Smooth muscle cell (in vitro differentiated cells): ENCODE data around the gene VTI1A. TPM values are rescaled to one million over a fixed set of nuclear protein-coding genes. Genes with fewer than 3 reads are reported as not detected.

Experiments
- DNase-seq: peaks from one replicate; lab custom pipeline; 2025; ENCODE audit not compliant: unreplicated experiment; lab: John Stamatoyannopoulos, UW
- H2AFZ ChIP-seq: fragments of 200-600 bp; sonication (generic); 2 replicates; pipeline ENCODE4 v1.6.0; 2016; ENCODE audit warnings: antibody characterized with exemption, low read depth, mild to moderate bottlenecking
- H3F3A ChIP-seq: fragments of 200-600 bp; sonication (generic); 2 replicates; pipeline ENCODE4 v1.6.0; 2017; ENCODE audit warnings: antibody characterized with exemption, low read depth
- H3K27ac ChIP-seq: fragments of 200-600 bp; sonication (generic); 2 replicates; pipeline ENCODE4 v1.5.1; 2016; ENCODE audit warnings: low read depth, mild to moderate bottlenecking
- H3K27me3 ChIP-seq: fragments of 200-600 bp; sonication (generic); 2 replicates; pipeline ENCODE4 v1.6.1; 2016; ENCODE audit warnings: low read depth, mild to moderate bottlenecking
- H3K36me3 ChIP-seq: fragments of 200-600 bp; sonication (generic); 2 replicates; pipeline ENCODE4 v1.5.1; 2016; ENCODE audit warnings: low read depth
- H3K4me1 ChIP-seq: fragments of 200-600 bp; sonication (generic); 2 replicates; pipeline ENCODE4 v1.5.1; 2016; ENCODE audit warnings: low read depth
- H3K4me2 ChIP-seq: fragments of 200-600 bp; sonication (generic); 2 replicates; pipeline ENCODE4 v1.6.0; 2016; ENCODE audit warnings: mild to moderate bottlenecking
- H3K4me3 ChIP-seq: fragments of 200-600 bp; sonication (generic); 2 replicates; pipeline ENCODE4 v1.5.1; 2016; ENCODE audit warnings: mild to moderate bottlenecking
- H3K79me2 ChIP-seq: fragments of 200-600 bp; sonication (generic); 2 replicates; pipeline ENCODE4 v1.6.0; 2016; ENCODE audit warnings: low read depth, mild to moderate bottlenecking
- H3K9ac ChIP-seq: fragments of 200-600 bp; sonication (generic); 2 replicates; pipeline ENCODE4 v1.6.0; 2016; ENCODE audit warnings: low read depth
- H3K9me3 ChIP-seq: fragments of 200-600 bp; sonication (generic); replicated peaks from 2 replicates; pipeline ENCODE4 v1.5.1; 2016; ENCODE audit warnings: low read depth
- H4K20me1 ChIP-seq: fragments of 200-600 bp; sonication (generic); 2 replicates; pipeline ENCODE4 v1.6.0; 2016; ENCODE audit warnings: low read depth
- CTCF ChIP-seq: fragments of 200-600 bp; sonication (generic); IDR thresholded peaks from 2 replicates; pipeline ENCODE4 v1.5.1; 2017; ENCODE audit warnings: borderline replicate concordance, mild to moderate bottlenecking, antibody characterized with exemption; ENCODE audit not compliant: insufficient read depth, poor library complexity, severe bottlenecking
- WGBS: methylation state at CpG from one replicate; pipeline ENCODE4 v1.1.7; 2016; ENCODE audit warnings: low lambda C conversion rate; 5-methylcytosine and 5-hydroxymethylcytosine counted together
- polyA plus RNA-seq: library from polyadenylated mRNA; unstranded; fragments of >200 nt; fragmentation: Nextera tagmentation; extraction: Ambion mirVana; gene quantifications from 2 replicates; pipeline ENCODE4 v1.2.1, GENCODE V29; 2016
- total RNA-seq: library from RNA; depleted of rRNA; stranded (reverse); fragments of >200 nt; gene quantifications from 2 replicates; pipeline ENCODE4 v1.2.3, GENCODE V29; 2014

VTI1A gene
- total and polyA plus RNA-seq, 2 experiments from 2014 or later: 14.0 to 21.8 TPM

GRCh38 chr10:112533916-112534315 is 86.9 kb downstream of the VTI1A start:
- peaks cover 36% of the 10 kb centered on the region for H3K4me1 ChIP-seq
- no peaks in the 10 kb centered on the region for H3K27me3 ChIP-seq
- no peak for DNase-seq
- H3K9ac ChIP-seq: no peak overlapping the region
- no peaks in the 10 kb centered on the region for H3K79me2 ChIP-seq
- no peaks in the 10 kb centered on the region for H3F3A ChIP-seq
- H3K9me3 ChIP-seq: no peaks in the 10 kb centered on the region
- no peaks in the 10 kb centered on the region for H4K20me1 ChIP-seq
- no peak overlapping the region for H3K4me3 ChIP-seq
- no peak overlapping the region for H3K27ac ChIP-seq
- no peaks in the 10 kb centered on the region for H3K36me3 ChIP-seq
- no peak overlapping the region for H3K4me2 ChIP-seq
- H2AFZ ChIP-seq: no peak overlapping the region
- 91% methylated on average over 1 of the region's 1 CpG for WGBS
- no peak for TF ChIP-seq CTCF

GRCh38 chr10:112535531-112535951 is 88.5 kb downstream of the VTI1A start:
- no peak for DNase-seq
- Histone ChIP-seq H3K4me1 (peaks cover 35% of the 10 kb centered on the region), H3K4me2 (no peak overlapping the region), H3K9ac (no peak overlapping the region), H2AFZ (no peak overlapping the region), H3K4me3 (no peak overlapping the region), H3K27ac (no peak overlapping the region), H3F3A (no peaks in the 10 kb centered on the region), H3K27me3 (no peaks in the 10 kb centered on the region), H3K79me2 (no peaks in the 10 kb centered on the region), H3K9me3 (no peaks in the 10 kb centered on the region), H4K20me1 (no peaks in the 10 kb centered on the region), H3K36me3 (no peaks in the 10 kb centered on the region)
- no peak for TF ChIP-seq CTCF
- WGBS: 79% methylated on average over 3 of the region's 3 CpGs

- Histone ChIP-seq H3F3A (no peaks in the 10 kb centered on the region), H3K27me3 (no peaks in the 10 kb centered on the region), H3K4me1 (peaks cover 31% of the 10 kb centered on the region), H3K36me3 (no peaks in the 10 kb centered on the region), H3K9me3 (no peaks in the 10 kb centered on the region), H3K4me3 (no peak overlapping the region), H3K79me2 (no peaks in the 10 kb centered on the region), H3K27ac (no peak overlapping the region), H2AFZ (no peak overlapping the region), H4K20me1 (no peaks in the 10 kb centered on the region), H3K9ac (no peak overlapping the region), H3K4me2 (no peak overlapping the region)
- WGBS: 70% methylated on average over 8 of the region's 8 CpGs
- no peak for TF ChIP-seq CTCF
- no peak for DNase-seq
Observed at GRCh38 chr10:112536663-112537062, 89.6 kb downstream of the VTI1A start.

- no peak overlapping the region for H3K4me2 ChIP-seq
- H3K4me3 ChIP-seq: no peak overlapping the region
- peaks cover 17% of the 10 kb centered on the region for H3K4me1 ChIP-seq
- TF ChIP-seq CTCF: no peak
- H3K27ac ChIP-seq: no peak overlapping the region
- no peak for DNase-seq
- H3F3A ChIP-seq: no peaks in the 10 kb centered on the region
- no peaks in the 10 kb centered on the region for H3K36me3 ChIP-seq
- H3K79me2 ChIP-seq: no peaks in the 10 kb centered on the region
- H3K9me3 ChIP-seq: peaks cover 4% of the 10 kb centered on the region
- H4K20me1 ChIP-seq: no peaks in the 10 kb centered on the region
- H3K27me3 ChIP-seq: no peaks in the 10 kb centered on the region
- H3K9ac ChIP-seq: no peak overlapping the region
- no peak overlapping the region for H2AFZ ChIP-seq
- WGBS: 85% methylated on average over 7 of the region's 7 CpGs
Observed at GRCh38 chr10:112538168-112538567, 91.2 kb downstream of the VTI1A start.
